PC-3 (cell line): Measurements from ENCODE around the gene SLC6A9. TPM values are rescaled to one million over a fixed set of nuclear protein-coding genes. Genes with fewer than 3 reads are reported as not detected.

Experiments used
- ATAC-seq: fragments of 200-7000 bp; cut with Tn5 transposase; 2 replicates; pipeline ENCODE4 v1.9.1; 2020; ENCODE audit warnings: mild to moderate bottlenecking, moderate library complexity
- BruUV-seq: library from RNA; stranded (reverse); fragments of 400-500 nt; replicated peaks from 2 replicates; lab custom pipeline; 2021; lab: Mats Ljungman, UMichigan
- CTCF ChIA-PET: fragments of 300-600 bp; sonication (Branson Sonifier 250); formaldehyde crosslinking; loops from one replicate; lab custom pipeline; 2022; ENCODE audit warnings: antibody characterized with exemption; lab: Charles Lee
- POLR2A ChIA-PET: fragments of 300-600 bp; sonication (Branson Sonifier 250); formaldehyde crosslinking; loops from one replicate; lab custom pipeline; 2022; ENCODE audit warnings: antibody characterized with exemption; ENCODE audit not compliant: unreplicated experiment; lab: Charles Lee
- DNase-seq: peaks from one replicate; pipeline ENCODE4 v3.0.0-alpha.2; 2015
- H2AFZ ChIP-seq: fragments of 300-600 bp; sonication (generic); 2 replicates; pipeline ENCODE4 v1.6.0; 2016; ENCODE audit warnings: antibody characterized with exemption, low read length
- H3F3A ChIP-seq: fragments of 300-600 bp; sonication (generic); one replicate; pipeline ENCODE4 v1.6.0; 2017; ENCODE audit warnings: antibody characterized with exemption, low read length, control low read depth, mild to moderate bottlenecking; ENCODE audit not compliant: unreplicated experiment
- H3K27ac ChIP-seq: fragments of 300-600 bp; sonication (generic); 2 replicates; pipeline ENCODE4 v1.5.1; 2016; ENCODE audit warnings: mild to moderate bottlenecking, low read length
- H3K27me3 ChIP-seq: fragments of 300-600 bp; sonication (generic); 2 replicates; pipeline ENCODE4 v1.6.1; 2016; ENCODE audit warnings: low read length, mixed read lengths
- H3K36me3 ChIP-seq: fragments of 300-600 bp; sonication (generic); 2 replicates; pipeline ENCODE4 v1.6.1; 2016; ENCODE audit warnings: low read depth, mixed run types, low read length, mixed read lengths
- H3K4me1 ChIP-seq: fragments of 300-600 bp; sonication (generic); 2 replicates; pipeline ENCODE4 v1.5.1; 2016; ENCODE audit warnings: low read length; ENCODE audit not compliant: insufficient read depth
- H3K4me2 ChIP-seq: fragments of 300-600 bp; sonication (generic); 2 replicates; pipeline ENCODE4 v1.6.0; 2016; ENCODE audit warnings: low read length
- H3K4me3 ChIP-seq: fragments of 300-600 bp; sonication (generic); 2 replicates; pipeline ENCODE4 v1.5.1; 2016; ENCODE audit warnings: mild to moderate bottlenecking, low read length, mixed read lengths
- H3K79me2 ChIP-seq: fragments of 300-600 bp; sonication (generic); 2 replicates; pipeline ENCODE4 v1.6.1; 2017; ENCODE audit warnings: low read length, mixed read lengths
- H3K9ac ChIP-seq: fragments of 300-600 bp; sonication (generic); 2 replicates; pipeline ENCODE4 v1.6.0; 2016; ENCODE audit warnings: mild to moderate bottlenecking, low read length
- H3K9me2 ChIP-seq: fragments of 300-600 bp; sonication (generic); replicated peaks from 2 replicates; pipeline ENCODE4 v1.6.1; 2016; ENCODE audit warnings: mixed run types, low read length, mixed read lengths
- H3K9me3 ChIP-seq: fragments of 300-600 bp; sonication (generic); 2 replicates; pipeline ENCODE4 v1.6.1; 2016; ENCODE audit warnings: low read length, mixed read lengths
- H4K20me1 ChIP-seq: fragments of 300-600 bp; sonication (generic); 2 replicates; pipeline ENCODE4 v1.6.1; 2016; ENCODE audit warnings: low read length, mixed read lengths
- EZH2 ChIP-seq: fragments of 300-600 bp; sonication (generic); IDR thresholded peaks from one replicate; pipeline ENCODE4 v1.6.1; 2017; ENCODE audit warnings: antibody characterized with exemption, mild to moderate bottlenecking, low read length; ENCODE audit not compliant: unreplicated experiment
- EZH2phosphoT487 ChIP-seq: fragments of 300-600 bp; sonication (generic); IDR thresholded peaks from 2 replicates; pipeline ENCODE4 v1.6.1; 2018; ENCODE audit warnings: mild to moderate bottlenecking, antibody characterized with exemption, low read length, borderline replicate concordance
- intact Hi-C: fragments of 100-400 bp; cut with micrococcal nuclease; formaldehyde crosslinking; loops from 2 replicates; pipeline ENCODE4 v1.9.0; 2023
- total RNA-seq: library from RNA; depleted of rRNA; stranded (reverse); fragments of >200 nt; gene quantifications from 2 replicates; pipeline ENCODE4 v1.2.3, GENCODE V29; 2014
- TF ChIP-seq, protein P1 (sequence below): fragments of 300-600 bp; sonication (generic); conservative IDR thresholded peaks from 2 replicates; pipeline ENCODE4 v1.5.1; 2017; ENCODE audit warnings: antibody characterized with exemption, low read depth, mild to moderate bottlenecking, low read length

SLC6A9 gene
- total RNA-seq, 1 experiment from 2014 or later: 11.2 TPM

GRCh38 chr1:44008259-44008658, 23.0 kb downstream of the SLC6A9 start:
- H3K9me2 ChIP-seq: no peaks in the 10 kb centered on the region
- no peaks in the 10 kb centered on the region for H3K79me2 ChIP-seq
- no peaks in the 10 kb centered on the region for H3F3A ChIP-seq
- no TSS peak for BruUV-seq
- H3K4me1 ChIP-seq: peaks cover 12% of the 10 kb centered on the region
- no peak for ATAC-seq
- no peaks in the 10 kb centered on the region; the same call in 1 of the 2 replicates for H3K36me3 ChIP-seq
- intact Hi-C loops: no loop called here
- H3K4me2 ChIP-seq: no peak overlapping the region
- H2AFZ ChIP-seq: no peak overlapping the region
- CTCF ChIA-PET: no interaction called here
- DNase-seq: no peak
- no peaks in the 10 kb centered on the region for H4K20me1 ChIP-seq
- POLR2A ChIA-PET: no interaction called here
- no peak overlapping the region for H3K27ac ChIP-seq
- no peak overlapping the region for H3K9ac ChIP-seq
- H3K27me3 ChIP-seq: no peaks in the 10 kb centered on the region
- no peaks in the 10 kb centered on the region for H3K9me3 ChIP-seq
- TF ChIP-seq, protein P1, sequence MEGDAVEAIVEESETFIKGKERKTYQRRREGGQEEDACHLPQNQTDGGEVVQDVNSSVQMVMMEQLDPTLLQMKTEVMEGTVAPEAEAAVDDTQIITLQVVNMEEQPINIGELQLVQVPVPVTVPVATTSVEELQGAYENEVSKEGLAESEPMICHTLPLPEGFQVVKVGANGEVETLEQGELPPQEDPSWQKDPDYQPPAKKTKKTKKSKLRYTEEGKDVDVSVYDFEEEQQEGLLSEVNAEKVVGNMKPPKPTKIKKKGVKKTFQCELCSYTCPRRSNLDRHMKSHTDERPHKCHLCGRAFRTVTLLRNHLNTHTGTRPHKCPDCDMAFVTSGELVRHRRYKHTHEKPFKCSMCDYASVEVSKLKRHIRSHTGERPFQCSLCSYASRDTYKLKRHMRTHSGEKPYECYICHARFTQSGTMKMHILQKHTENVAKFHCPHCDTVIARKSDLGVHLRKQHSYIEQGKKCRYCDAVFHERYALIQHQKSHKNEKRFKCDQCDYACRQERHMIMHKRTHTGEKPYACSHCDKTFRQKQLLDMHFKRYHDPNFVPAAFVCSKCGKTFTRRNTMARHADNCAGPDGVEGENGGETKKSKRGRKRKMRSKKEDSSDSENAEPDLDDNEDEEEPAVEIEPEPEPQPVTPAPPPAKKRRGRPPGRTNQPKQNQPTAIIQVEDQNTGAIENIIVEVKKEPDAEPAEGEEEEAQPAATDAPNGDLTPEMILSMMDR: no peak
- TF ChIP-seq EZH2phosphoT487 (no peak), EZH2 (no peak)
- no peak overlapping the region for H3K4me3 ChIP-seq

GRCh38 chr1:44002606-44003157, 28.6 kb downstream of the SLC6A9 start:
- H4K20me1 ChIP-seq: no peaks in the 10 kb centered on the region

DNA sequence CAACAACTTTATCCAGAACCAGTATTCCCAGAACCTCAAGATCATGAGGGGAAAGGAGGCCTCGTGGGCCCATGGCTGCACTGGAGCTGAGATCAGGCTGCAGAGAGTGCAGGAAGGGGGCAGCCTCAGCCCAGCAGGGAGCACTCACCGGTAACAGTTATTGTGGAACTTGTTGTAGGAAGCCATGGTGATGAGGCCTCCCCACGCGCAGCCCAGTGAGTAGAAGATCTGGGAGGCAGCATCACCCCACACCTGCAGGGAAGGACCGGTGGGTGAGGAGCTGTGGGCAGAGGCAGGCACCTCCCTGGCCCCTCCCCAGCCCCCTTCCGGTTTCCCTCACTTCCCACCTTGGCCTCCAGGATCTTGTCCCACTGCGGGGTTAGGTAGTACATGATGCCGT, 29.1 kb downstream of the SLC6A9 start:
- POLR2A ChIA-PET: no interaction called here

More at GRCh38 chr1:44002606-44003157, 28.6 kb downstream of the SLC6A9 start:
- ATAC-seq (no peak), DNase-seq (no peak)
- no TSS peak for BruUV-seq
- no peak overlapping the region for H3K27ac ChIP-seq
- 0 out of 2 replicates have a peak, but pooled peaks cover 4% of the 10 kb centered on the region for H3K36me3 ChIP-seq
- H3K79me2 ChIP-seq: no peaks in the 10 kb centered on the region
- H3K4me2 ChIP-seq: no peak overlapping the region
- no peak overlapping the region for H3K4me3 ChIP-seq
- no peaks in the 10 kb centered on the region for H3F3A ChIP-seq
- no peaks in the 10 kb centered on the region for H3K27me3 ChIP-seq
- TF ChIP-seq EZH2phosphoT487: no peak
- TF ChIP-seq, protein P1: peak; percentile 35
- no peaks in the 10 kb centered on the region for H3K9me2 ChIP-seq
- H3K4me1 ChIP-seq: peaks cover 3% of the 10 kb centered on the region; the same call in 1 of the 2 replicates
- no peak overlapping the region for H3K9ac ChIP-seq
- POLR2A ChIA-PET: no interaction called here
- no peak overlapping the region for H2AFZ ChIP-seq
- no peaks in the 10 kb centered on the region for H3K9me3 ChIP-seq
- CTCF ChIA-PET: no interaction called here
- intact Hi-C loops: no loop called here

More for the DNA sequence above, 29.1 kb downstream of the SLC6A9 start:
- intact Hi-C loops: no loop called here
- no peaks in the 10 kb centered on the region for H3K27me3 ChIP-seq
- no peaks in the 10 kb centered on the region for H4K20me1 ChIP-seq
- no peak overlapping the region for H3K27ac ChIP-seq
- H3K9me3 ChIP-seq: no peaks in the 10 kb centered on the region
- H3K9ac ChIP-seq: no peak overlapping the region
- DNase-seq (no peak), ATAC-seq (no peak)
- H3K79me2 ChIP-seq: no peaks in the 10 kb centered on the region
- H3K4me3 ChIP-seq: no peak overlapping the region
- H3K4me2 ChIP-seq: no peak overlapping the region
- H2AFZ ChIP-seq: no peak overlapping the region
- H3K4me1 ChIP-seq: peaks cover 3% of the 10 kb centered on the region; the same call in 1 of the 2 replicates
- CTCF ChIA-PET: no interaction called here
- TF ChIP-seq EZH2 (no peak), EZH2phosphoT487 (no peak)
- TF ChIP-seq, protein P1: no peak
- no peaks in the 10 kb centered on the region for H3K9me2 ChIP-seq
- BruUV-seq: no TSS peak
- H3K36me3 ChIP-seq: 0 out of 2 replicates have a peak, but pooled peaks cover 4% of the 10 kb centered on the region
- H3F3A ChIP-seq: no peaks in the 10 kb centered on the region
